SK-N-SH (cell line): Measurements from ENCODE around the gene RTN4RL1. TPM values are rescaled to one million over a fixed set of nuclear protein-coding genes. Genes with fewer than 3 reads are reported as not detected.

Source experiments
- CTCF ChIA-PET: fragments of 300-600, 350-600 bp; formaldehyde crosslinking; extraction: SDS; loops from one replicate; lab custom pipeline; 2021; lab: Yijun Ruan, JAX
- POLR2A ChIA-PET: fragments of 350-600 bp; sonication (Branson Sonifier 250); formaldehyde crosslinking; extraction: SDS; loops from one replicate; lab custom pipeline; 2020; ENCODE audit warnings: antibody characterized with exemption, inconsistent platforms; lab: Yijun Ruan, JAX
- DNase-seq: peaks from one replicate; pipeline ENCODE4 v3.0.0; 2012
- H2AFZ ChIP-seq: fragments of 200-600 bp; sonication (generic); 2 replicates; pipeline ENCODE4 v1.8.1; 2016; ENCODE audit warnings: antibody characterized with exemption, mild to moderate bottlenecking, low read depth
- H3F3A ChIP-seq: fragments of 200-600 bp; sonication (generic); replicated peaks from 2 replicates; pipeline ENCODE3; 2016; ENCODE audit warnings: antibody characterized with exemption, mild to moderate bottlenecking; ENCODE audit not compliant: insufficient read depth
- H3K27ac ChIP-seq, 2 experiments: fragments of 200-500 bp in 1 of 2; fragments of 200-600 bp in 1 of 2; sonication (Bioruptor generic) in 1 of 2; sonication (generic), shearing (Covaris generic) in 1 of 2; 2 replicates each; pipeline versions ENCODE4 v1.5.1 to v1.6.1; 2014 to 2016; ENCODE audit warnings: low read depth in 2 of 2, inconsistent platforms in 1 of 2, low read length in 1 of 2, mild to moderate bottlenecking in 1 of 2, mixed read lengths in 1 of 2
- H3K27me3 ChIP-seq: fragments of 200-600 bp; sonication (generic), shearing (Covaris generic); 2 replicates; pipeline ENCODE4 v1.6.1; 2016; ENCODE audit warnings: mixed run types; ENCODE audit not compliant: insufficient read depth
- H3K36me3 ChIP-seq, 2 experiments: fragments of 200-500 bp in 1 of 2; fragments of 200-600 bp in 1 of 2; sonication (Bioruptor generic) in 1 of 2; sonication (generic) in 1 of 2; replicated peaks in 1 of 2; 2 replicates each; pipeline versions ENCODE3 to v1.5.1; 2014 to 2016; ENCODE audit warnings: low read length in 1 of 2, mild to moderate bottlenecking in 1 of 2; ENCODE audit not compliant: insufficient read depth in 2 of 2, control insufficient read depth in 1 of 2
- H3K4me1 ChIP-seq, 2 experiments: fragments of 200-500 bp in 1 of 2; fragments of 200-600 bp in 1 of 2; sonication (Bioruptor generic) in 1 of 2; sonication (generic), shearing (Covaris generic) in 1 of 2; 2 replicates each; pipeline versions ENCODE4 v1.5.1 to v1.6.1; 2014 to 2016; ENCODE audit warnings: low read depth in 1 of 2, low read length in 1 of 2, mixed run types in 1 of 2; ENCODE audit not compliant: insufficient read depth in 2 of 2, control insufficient read depth in 1 of 2
- H3K4me2 ChIP-seq: fragments of 200-600 bp; sonication (generic), shearing (Covaris generic); 2 replicates; pipeline ENCODE4 v1.6.1; 2017; ENCODE audit warnings: mixed run types
- H3K4me3 ChIP-seq, 2 experiments: fragments of 200-500 bp in 1 of 2; fragments of 200-600 bp in 1 of 2; sonication (Bioruptor generic) in 1 of 2; sonication (generic), shearing (Covaris generic) in 1 of 2; 2 replicates each; pipeline versions ENCODE4 v1.5.1 to v1.8.1; 2014 to 2016; ENCODE audit warnings: low read depth in 2 of 2, inconsistent platforms in 1 of 2, low read length in 1 of 2, mild to moderate bottlenecking in 1 of 2, mixed read lengths in 1 of 2, moderate library complexity in 1 of 2
- H3K79me2 ChIP-seq: fragments of 200-600 bp; sonication (generic); 2 replicates; pipeline ENCODE4 v1.8.1; 2017; ENCODE audit warnings: mild to moderate bottlenecking; ENCODE audit not compliant: insufficient read depth
- H3K9ac ChIP-seq: fragments of 200-600 bp; sonication (generic); 2 replicates; pipeline ENCODE4 v1.6.1; 2017; ENCODE audit warnings: mixed run types
- H3K9me2 ChIP-seq: fragments of 200-600 bp; sonication (generic); 2 replicates; pipeline ENCODE4 v1.6.1; 2017; ENCODE audit warnings: mixed run types
- H3K9me3 ChIP-seq: fragments of 200-600 bp; sonication (generic); 2 replicates; pipeline ENCODE4 v1.6.1; 2017; ENCODE audit warnings: mixed run types, mild to moderate bottlenecking, moderate library complexity
- H4K20me1 ChIP-seq: fragments of 200-600 bp; sonication (generic); 2 replicates; pipeline ENCODE4 v1.6.1; 2017; ENCODE audit warnings: mild to moderate bottlenecking, mixed run types; ENCODE audit not compliant: insufficient read depth
- EZH2phosphoT487 ChIP-seq: fragments of 200-600 bp; sonication (generic); IDR thresholded peaks from 2 replicates; pipeline ENCODE4 v1.6.1; 2017; ENCODE audit warnings: low read depth, mixed run types, mild to moderate bottlenecking, antibody characterized with exemption, moderate library complexity, borderline replicate concordance
- FOSL2 ChIP-seq: IDR thresholded peaks from 2 replicates; pipeline ENCODE4 v1.4.0; 2012; ENCODE audit warnings: low read depth, mild to moderate bottlenecking, moderate library complexity, borderline replicate concordance
- MEF2A ChIP-seq: IDR thresholded peaks from 2 replicates; pipeline ENCODE4 v1.4.0; 2012; ENCODE audit warnings: low read depth, borderline replicate concordance
- NFIC ChIP-seq: IDR thresholded peaks from 2 replicates; pipeline ENCODE4 v1.4.0; 2012; ENCODE audit warnings: borderline replicate concordance
- NRF1 ChIP-seq: IDR thresholded peaks from 2 replicates; pipeline ENCODE4 v1.6.1; 2012; ENCODE audit warnings: low read depth, mild to moderate bottlenecking, low read length
- POLR2AphosphoS5 ChIP-seq: IDR thresholded peaks from 2 replicates; pipeline ENCODE4 v1.6.1; 2012; ENCODE audit warnings: low read depth, low read length
- RCOR1 ChIP-seq: fragments of 150-350 bp; IDR thresholded peaks from 2 replicates; pipeline ENCODE4 v1.6.1; 2017; ENCODE audit warnings: antibody characterized with exemption, low read length
- REST ChIP-seq: IDR thresholded peaks from 2 replicates; pipeline ENCODE4 v1.6.1; 2012; ENCODE audit warnings: mild to moderate bottlenecking, low read depth, low read length, moderate library complexity
- RFX5 ChIP-seq: IDR thresholded peaks from 2 replicates; pipeline ENCODE4 v1.6.1; 2012; ENCODE audit warnings: mild to moderate bottlenecking, improper control_type of control experiment, low read length
- RXRA ChIP-seq: IDR thresholded peaks from 2 replicates; pipeline ENCODE4 v1.4.0; 2012; ENCODE audit warnings: low read depth, mild to moderate bottlenecking, borderline replicate concordance
- SIN3A ChIP-seq: IDR thresholded peaks from 2 replicates; pipeline ENCODE4 v1.6.1; 2012; ENCODE audit warnings: low read depth, mild to moderate bottlenecking, low read length, moderate library complexity, borderline replicate concordance
- TEAD4 ChIP-seq: IDR thresholded peaks from 2 replicates; pipeline ENCODE4 v1.4.0; 2012; ENCODE audit warnings: mild to moderate bottlenecking, borderline replicate concordance; ENCODE audit not compliant: insufficient read depth
- USF2 ChIP-seq: fragments of 150-350 bp; IDR thresholded peaks from 2 replicates; pipeline ENCODE4 v1.6.1; 2017; ENCODE audit warnings: antibody characterized with exemption, low read length, low read depth, borderline replicate concordance
- YY1 ChIP-seq: IDR thresholded peaks from 2 replicates; pipeline ENCODE4 v1.4.0; 2012; ENCODE audit warnings: low read depth, mild to moderate bottlenecking
- ZBTB33 ChIP-seq: IDR thresholded peaks from 2 replicates; pipeline ENCODE4 v1.4.0; 2012; ENCODE audit warnings: low read depth, borderline replicate concordance
- WGBS: methylation state at CpG from one replicate; pipeline ENCODE4 v1.1.6; 2017; ENCODE audit warnings: low lambda C conversion rate; 5-methylcytosine and 5-hydroxymethylcytosine counted together
- polyA plus RNA-seq, 3 experiments: library from polyadenylated mRNA; depleted of rRNA; stranded (reverse); fragments of >200 nt; gene quantifications; 2 replicates each; pipeline ENCODE4 v1.2.3, GENCODE V29; 2012

RTN4RL1 gene
- polyA plus RNA-seq, 1 of the 3 experiments (the other 2 are of a cell fraction): 0.07 TPM

- H3K4me2 ChIP-seq: no peak overlapping the region
- ChIA-PET POLR2A (no interaction called here), CTCF (interaction anchor here (0.9 to 1.0 kb wide), 2 partner anchors 39 to 77 kb away, joined by 3 to 4 read pairs; partner anchors contain the start of gene RTN4RL1)
- no peaks in the 10 kb centered on the region for H4K20me1 ChIP-seq
- TF ChIP-seq ZBTB33 (no peak), YY1 (no peak), MEF2A (no peak), RFX5 (no peak), EZH2phosphoT487 (no peak), NRF1 (no peak), NFIC (no peak), RXRA (no peak), TEAD4 (no peak), POLR2AphosphoS5 (no peak), REST (no peak), RCOR1 (no peak), USF2 (no peak), FOSL2 (no peak), SIN3A (no peak)
- H3K36me3 ChIP-seq: no peaks in the 10 kb centered on the region
- H3K27me3 ChIP-seq: no peaks in the 10 kb centered on the region
- no peaks in the 10 kb centered on the region for H3F3A ChIP-seq
- H2AFZ ChIP-seq: no peak overlapping the region
- H3K79me2 ChIP-seq: no peaks in the 10 kb centered on the region
- H3K4me3 ChIP-seq: no peak overlapping the region
- no peak overlapping the region for H3K9ac ChIP-seq
- DNase-seq: no peak
- peaks cover 0 to 11% of the 10 kb centered on the region in 2 experiments; a peak in 1 of 4 replicates for H3K4me1 ChIP-seq
- no peaks in the 10 kb centered on the region for H3K9me3 ChIP-seq
- H3K27ac ChIP-seq: no peak overlapping the region
- 75% methylated on average over 10 of the region's 22 CpGs for WGBS
- H3K9me2 ChIP-seq: no peaks in the 10 kb centered on the region
Observed at GRCh38 chr17:1947743-1948516, 77.2 kb downstream of the RTN4RL1 start.
